Neural crest cell (in vitro differentiated cells): Measurements from ENCODE around the gene ENKD1. TPM values are rescaled to one million over a fixed set of nuclear protein-coding genes. Genes with fewer than 3 reads are reported as not detected.
A peak's percentile ranks its signal among the peaks of the same experiment; 100 is the strongest.

Experiments used
- DNase-seq: peaks from one replicate; pipeline ENCODE4 v3.0.0; 2021; ENCODE audit warnings: low read depth, mixed read lengths, low spot score
- H3K27ac Mint-ChIP-seq: one replicate; pipeline ENCODE4 v1.8.0; 2021; ENCODE audit warnings: mild to moderate bottlenecking, mixed read lengths; ENCODE audit not compliant: unreplicated experiment
- H3K27me3 Mint-ChIP-seq: 2 replicates; pipeline ENCODE4 v1.8.0; 2021; ENCODE audit warnings: low read depth, mild to moderate bottlenecking, mixed read lengths
- H3K36me3 Mint-ChIP-seq: 2 replicates; pipeline ENCODE4 v1.8.0; 2021; ENCODE audit warnings: low read depth, mild to moderate bottlenecking, mixed read lengths
- H3K4me1 Mint-ChIP-seq: 2 replicates; pipeline ENCODE4 v1.8.0; 2021; ENCODE audit warnings: mixed read lengths
- H3K4me3 Mint-ChIP-seq: one replicate; pipeline ENCODE4 v1.8.0; 2021; ENCODE audit warnings: mild to moderate bottlenecking, mixed read lengths
- H3K9me3 Mint-ChIP-seq: 2 replicates; pipeline ENCODE4 v1.8.0; 2021; ENCODE audit warnings: mixed read lengths
- total RNA-seq: library from RNA; stranded (reverse); gene quantifications from 2 replicates; pipeline ENCODE4 v1.2.1, GENCODE V29; 2021
- TF ChIP-seq, protein P1 (sequence below): fragments of 200-600 bp; sonication (generic); conservative IDR thresholded peaks from 2 replicates; pipeline ENCODE4 v1.5.0; 2021; ENCODE audit warnings: antibody characterized with exemption, mild to moderate bottlenecking

The ENKD1 gene
- total RNA-seq, 1 donor from 2014 or later, result 23.3 TPM

DNA sequence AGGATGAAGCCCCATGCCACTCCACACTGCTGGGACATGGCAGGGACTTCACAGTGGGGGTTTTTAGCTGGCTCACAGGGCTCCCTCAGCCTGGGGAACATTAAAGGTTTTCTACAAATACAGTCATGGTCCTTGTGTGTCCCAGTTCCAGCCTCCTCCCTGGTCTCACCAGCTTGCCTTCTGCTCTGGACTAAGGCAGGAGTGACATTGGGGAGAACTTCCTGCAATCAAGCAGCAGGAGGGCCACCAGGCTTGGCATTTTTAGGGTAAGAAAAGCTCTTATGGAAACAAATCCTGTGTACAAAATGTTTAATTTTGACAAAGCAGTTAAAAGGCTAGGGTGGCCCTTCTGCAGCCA is 3.9 kb downstream of the ENKD1 start:
- Mint-ChIP-seq H3K9me3 (no peaks in the 10 kb centered on the region), H3K27ac (no peak overlapping the region), H3K27me3 (peaks cover 8% of the 10 kb centered on the region), H3K4me1 (peaks cover 29% of the 10 kb centered on the region), H3K4me3 (peak overlapping the region; percentile 38), H3K36me3 (peaks cover 3% of the 10 kb centered on the region)
- no peak for DNase-seq
- TF ChIP-seq, protein P1, sequence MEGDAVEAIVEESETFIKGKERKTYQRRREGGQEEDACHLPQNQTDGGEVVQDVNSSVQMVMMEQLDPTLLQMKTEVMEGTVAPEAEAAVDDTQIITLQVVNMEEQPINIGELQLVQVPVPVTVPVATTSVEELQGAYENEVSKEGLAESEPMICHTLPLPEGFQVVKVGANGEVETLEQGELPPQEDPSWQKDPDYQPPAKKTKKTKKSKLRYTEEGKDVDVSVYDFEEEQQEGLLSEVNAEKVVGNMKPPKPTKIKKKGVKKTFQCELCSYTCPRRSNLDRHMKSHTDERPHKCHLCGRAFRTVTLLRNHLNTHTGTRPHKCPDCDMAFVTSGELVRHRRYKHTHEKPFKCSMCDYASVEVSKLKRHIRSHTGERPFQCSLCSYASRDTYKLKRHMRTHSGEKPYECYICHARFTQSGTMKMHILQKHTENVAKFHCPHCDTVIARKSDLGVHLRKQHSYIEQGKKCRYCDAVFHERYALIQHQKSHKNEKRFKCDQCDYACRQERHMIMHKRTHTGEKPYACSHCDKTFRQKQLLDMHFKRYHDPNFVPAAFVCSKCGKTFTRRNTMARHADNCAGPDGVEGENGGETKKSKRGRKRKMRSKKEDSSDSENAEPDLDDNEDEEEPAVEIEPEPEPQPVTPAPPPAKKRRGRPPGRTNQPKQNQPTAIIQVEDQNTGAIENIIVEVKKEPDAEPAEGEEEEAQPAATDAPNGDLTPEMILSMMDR, result no peak

DNA sequence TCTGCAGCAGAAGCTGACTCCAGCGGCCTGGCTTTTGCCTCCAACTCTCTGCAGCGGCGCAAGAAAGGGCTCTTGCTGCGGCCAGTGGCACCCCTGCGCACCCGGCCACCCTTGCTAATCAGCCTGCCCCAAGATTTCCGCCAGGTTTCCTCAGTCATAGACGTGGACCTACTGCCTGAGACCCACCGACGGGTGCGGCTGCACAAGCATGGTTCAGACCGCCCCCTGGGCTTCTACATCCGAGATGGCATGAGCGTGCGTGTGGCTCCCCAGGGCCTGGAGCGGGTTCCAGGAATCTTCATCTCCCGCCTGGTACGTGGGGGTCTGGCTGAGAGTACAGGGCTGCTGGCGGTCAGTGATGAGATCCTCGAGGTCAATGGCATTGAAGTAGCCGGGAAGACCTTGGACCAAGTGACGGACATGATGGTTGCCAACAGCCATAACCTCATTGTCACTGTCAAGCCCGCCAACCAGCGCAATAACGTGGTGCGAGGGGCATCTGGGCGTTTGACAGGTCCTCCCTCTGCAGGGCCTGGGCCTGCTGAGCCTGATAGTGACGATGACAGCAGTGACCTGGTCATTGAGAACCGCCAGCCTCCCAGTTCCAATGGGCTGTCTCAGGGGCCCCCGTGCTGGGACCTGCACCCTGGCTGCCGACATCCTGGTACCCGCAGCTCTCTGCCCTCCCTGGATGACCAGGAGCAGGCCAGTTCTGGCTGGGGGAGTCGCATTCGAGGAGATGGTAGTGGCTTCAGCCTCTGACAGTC is 4.5 kb downstream of the ENKD1 start:
- H3K27me3 Mint-ChIP-seq, result peaks cover 8% of the 10 kb centered on the region
- no peak overlapping the region for H3K27ac Mint-ChIP-seq
- peaks cover 29% of the 10 kb centered on the region for H3K4me1 Mint-ChIP-seq
- peak overlapping the region; percentile 94 for H3K4me3 Mint-ChIP-seq
- peaks cover 3% of the 10 kb centered on the region for H3K36me3 Mint-ChIP-seq
- DNase-seq, result no peak
- H3K9me3 Mint-ChIP-seq, result no peaks in the 10 kb centered on the region
- TF ChIP-seq, protein P1, result no peak

DNA sequence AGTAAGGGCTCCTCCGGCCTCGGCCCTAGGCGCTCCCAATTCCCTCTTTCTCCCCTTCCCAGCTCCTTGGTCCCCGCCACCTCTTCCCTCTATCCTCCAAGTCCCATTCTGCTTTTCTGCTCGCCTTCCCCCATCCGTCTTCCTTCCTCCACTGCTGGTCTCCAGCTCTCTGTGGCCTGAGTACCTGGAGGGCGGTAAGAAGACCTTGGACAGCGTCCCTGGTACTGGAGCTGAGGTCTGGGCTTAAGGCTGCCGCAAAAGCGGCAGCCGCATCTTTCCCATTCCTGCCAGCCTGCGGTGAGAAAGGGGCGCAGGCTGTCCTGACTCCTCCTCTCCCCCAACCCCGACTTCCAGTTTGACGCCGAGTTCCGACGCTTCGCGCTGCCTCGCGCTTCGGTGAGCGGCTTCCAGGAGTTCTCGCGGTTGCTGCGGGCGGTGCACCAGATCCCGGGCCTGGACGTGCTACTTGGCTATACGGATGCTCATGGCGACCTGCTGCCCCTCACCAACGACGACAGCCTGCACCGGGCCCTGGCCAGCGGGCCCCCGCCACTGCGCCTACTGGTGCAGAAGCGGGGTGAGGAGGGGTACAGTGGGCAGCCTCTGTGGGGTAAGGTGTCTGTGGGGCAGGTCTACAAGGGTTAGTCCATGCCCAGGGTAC is 5.3 kb downstream of the ENKD1 start:
- no peaks in the 10 kb centered on the region for H3K9me3 Mint-ChIP-seq
- peak overlapping the region; percentile 94 for H3K4me3 Mint-ChIP-seq
- TF ChIP-seq, protein P1, result no peak
- no peak for DNase-seq
- H3K27ac Mint-ChIP-seq, result no peak overlapping the region
- peaks cover 8% of the 10 kb centered on the region for H3K27me3 Mint-ChIP-seq
- H3K36me3 Mint-ChIP-seq, result peaks cover 3% of the 10 kb centered on the region
- peaks cover 29% of the 10 kb centered on the region for H3K4me1 Mint-ChIP-seq

DNA sequence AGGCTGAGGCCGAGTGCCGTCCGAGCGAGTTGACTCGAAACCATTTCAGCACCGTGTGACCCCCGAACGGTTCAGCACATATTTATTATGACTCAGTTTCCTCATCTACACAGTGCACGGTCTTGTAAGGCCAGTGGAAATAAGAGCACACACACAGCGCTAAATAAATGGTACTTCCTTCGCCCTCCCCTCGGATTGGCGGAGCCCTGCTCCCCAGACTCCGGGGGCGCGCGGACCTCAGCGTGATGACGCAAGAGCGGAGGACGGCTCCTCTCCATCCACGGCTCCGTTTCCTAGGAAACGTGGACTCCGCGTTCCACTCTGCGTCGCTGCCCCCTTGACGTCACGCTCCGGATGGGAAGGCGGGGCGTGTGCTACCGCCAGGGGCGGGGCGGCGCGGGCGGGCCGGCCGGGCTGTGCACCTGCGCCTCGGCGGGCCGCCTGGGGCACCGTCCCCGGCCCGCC is 6.0 kb downstream of the ENKD1 start, which contains the start of gene PARD6A:
Gene PARD6A (plus strand): TSS at position 397 of the 465 bp plus-strand sequence. CDS start 79 bp downstream, outside the sequence.
- peak within 1 kb of the TSS; percentile 98 for H3K4me3 Mint-ChIP-seq
- DNase-seq, result peak; percentile 84
- H3K36me3 Mint-ChIP-seq, result peaks cover 3% of the 10 kb centered on the region
- peaks cover 12% of the 10 kb centered on the region for H3K27me3 Mint-ChIP-seq
- H3K27ac Mint-ChIP-seq, result peak within 1 kb of the TSS; percentile 96
- H3K4me1 Mint-ChIP-seq, result peaks cover 27% of the 10 kb centered on the region
- TF ChIP-seq, protein P1, result no peak
- H3K9me3 Mint-ChIP-seq, result no peaks in the 10 kb centered on the region

DNA sequence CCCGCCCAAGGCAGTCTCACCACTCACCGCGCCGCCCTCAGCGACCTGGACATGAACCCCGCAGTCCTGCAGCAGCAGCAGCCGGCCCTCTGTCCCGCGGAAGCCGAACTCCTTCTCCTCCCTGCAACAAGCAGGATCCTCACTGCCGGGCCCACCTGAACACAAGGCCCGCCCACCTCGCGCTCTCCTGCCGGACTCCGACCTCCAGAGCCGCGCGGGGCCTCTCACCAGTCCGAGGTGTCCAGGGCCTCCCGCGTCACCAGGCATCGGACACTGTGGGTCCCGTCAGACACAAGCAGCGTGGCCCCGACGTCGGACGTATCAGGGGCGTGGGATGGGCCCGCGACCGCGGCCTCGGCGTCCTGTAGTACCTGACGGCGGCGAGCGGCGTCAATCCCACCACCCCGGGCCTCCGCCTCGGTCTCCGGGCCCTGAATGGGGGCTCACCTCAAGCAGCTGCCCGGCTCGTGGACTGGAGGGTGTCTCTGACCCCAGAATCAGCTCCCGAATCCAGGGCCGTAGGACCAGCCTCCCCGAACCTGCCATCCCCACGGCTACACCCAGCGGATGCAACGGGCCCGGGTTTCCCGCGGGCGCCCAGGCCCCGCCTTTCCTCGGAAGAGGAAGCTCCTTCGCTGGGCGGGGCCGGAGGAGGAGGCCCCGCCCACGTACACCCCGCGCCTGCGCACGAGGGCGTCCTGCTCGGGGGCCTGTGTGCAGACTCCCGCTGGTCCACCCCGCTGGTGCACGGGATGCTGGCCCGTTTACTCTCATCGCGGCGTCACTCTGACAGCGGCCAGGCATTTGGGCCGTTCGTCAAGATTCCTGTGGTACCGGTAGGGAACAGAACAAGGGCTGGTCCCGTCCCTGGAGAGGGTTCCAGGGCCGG is 6.6 kb downstream of the ENKD1 start, which contains the start of gene ACD:
Gene ACD (minus strand): TSS at position 586 of the 889 bp plus-strand sequence. CDS start 40 bp downstream, at position 546.
- Mint-ChIP-seq H3K9me3 (no peaks in the 10 kb centered on the region), H3K4me1 (peaks cover 20% of the 10 kb centered on the region), H3K27ac (peak within 1 kb of the TSS; percentile 96), H3K27me3 (peaks cover 19% of the 10 kb centered on the region), H3K36me3 (peaks cover 3% of the 10 kb centered on the region), H3K4me3 (peak within 1 kb of the TSS; percentile 98)
- TF ChIP-seq, protein P1, result no peak
- peak; percentile 88 for DNase-seq
